EL (cell line): ENCODE data around the gene FILIP1L.
"Not testable (repeated sequence)": the region's sequence is repeated elsewhere in the genome, so short reads cannot be mapped to it uniquely, and the experiment has no call there.

Experiments
- DNase-seq: peaks from one replicate; pipeline ENCODE4 v3.0.0-alpha.2; 2016

FILIP1L gene

GRCh38 chr3:99858469-99858868, 255.8 kb downstream of the FILIP1L start:
- no peak for DNase-seq

- no peak for DNase-seq
Measured at GRCh38 chr3:99857278-99857677, 257.0 kb downstream of the FILIP1L start.

GRCh38 chr3:99856437-99857220, 257.7 kb downstream of the FILIP1L start:
- no peak for DNase-seq

- no peak for DNase-seq
Measured at GRCh38 chr3:99855900-99856299, 258.4 kb downstream of the FILIP1L start.

- no peak for DNase-seq
Measured at GRCh38 chr3:99854756-99855298, 259.5 kb downstream of the FILIP1L start.

GRCh38 chr3:99852851-99853250, 261.4 kb downstream of the FILIP1L start:
- peak; percentile 58 for DNase-seq

GRCh38 chr3:99851955-99852354, 262.3 kb downstream of the FILIP1L start:
- no peak for DNase-seq

- DNase-seq: no peak
Measured at GRCh38 chr3:99850608-99851007, 263.7 kb downstream of the FILIP1L start.

GRCh38 chr3:99848433-99848832, 265.9 kb downstream of the FILIP1L start:
- DNase-seq: no peak

- DNase-seq: no peak
Measured at GRCh38 chr3:99846477-99847160, 267.7 kb downstream of the FILIP1L start.

GRCh38 chr3:99845999-99846398, 268.3 kb downstream of the FILIP1L start:
- no peak for DNase-seq

- no peak for DNase-seq
Measured at GRCh38 chr3:99845331-99845730, 269.0 kb downstream of the FILIP1L start.

- DNase-seq: no peak
Measured at GRCh38 chr3:99843590-99844258, 270.6 kb downstream of the FILIP1L start.

- DNase-seq: peak; percentile 65
Measured at GRCh38 chr3:99842826-99843589, 271.3 kb downstream of the FILIP1L start.

- not testable (repeated sequence) for DNase-seq
Measured at GRCh38 chr3:99841949-99842348, 272.4 kb downstream of the FILIP1L start.

- no peak for DNase-seq
Measured at GRCh38 chr3:99839613-99840012, 274.7 kb downstream of the FILIP1L start.

- DNase-seq: no peak
Measured at GRCh38 chr3:99838755-99839154, 275.5 kb downstream of the FILIP1L start.

GRCh38 chr3:99837715-99838114, 276.6 kb downstream of the FILIP1L start:
- DNase-seq: no peak

GRCh38 chr3:99836681-99837080, 277.6 kb downstream of the FILIP1L start:
- no peak for DNase-seq

GRCh38 chr3:99834211-99834957, 279.9 kb downstream of the FILIP1L start:
- no peak for DNase-seq

- no peak for DNase-seq
Measured at GRCh38 chr3:99833617-99834205, 280.6 kb downstream of the FILIP1L start.

- DNase-seq: no peak
Measured at GRCh38 chr3:99829844-99830243, 284.5 kb downstream of the FILIP1L start.
